Effector CD8-positive, alpha-beta T cell (primary cell): Measurements from ENCODE around the gene PHAF1.

ENCODE experiments used
- DNase-seq: peaks from one replicate; lab custom pipeline; 2025; lab: John Stamatoyannopoulos, UW

Gene PHAF1

GRCh38 chr16:67147437-67148140 is 37.8 kb downstream of the PHAF1 start:
- DNase-seq, result no peak

- no peak for DNase-seq
Observed at GRCh38 chr16:67148221-67148620, 38.5 kb downstream of the PHAF1 start.

GRCh38 chr16:67148656-67149275 is 39.0 kb downstream of the PHAF1 start:
- DNase-seq, result no peak

DNA sequence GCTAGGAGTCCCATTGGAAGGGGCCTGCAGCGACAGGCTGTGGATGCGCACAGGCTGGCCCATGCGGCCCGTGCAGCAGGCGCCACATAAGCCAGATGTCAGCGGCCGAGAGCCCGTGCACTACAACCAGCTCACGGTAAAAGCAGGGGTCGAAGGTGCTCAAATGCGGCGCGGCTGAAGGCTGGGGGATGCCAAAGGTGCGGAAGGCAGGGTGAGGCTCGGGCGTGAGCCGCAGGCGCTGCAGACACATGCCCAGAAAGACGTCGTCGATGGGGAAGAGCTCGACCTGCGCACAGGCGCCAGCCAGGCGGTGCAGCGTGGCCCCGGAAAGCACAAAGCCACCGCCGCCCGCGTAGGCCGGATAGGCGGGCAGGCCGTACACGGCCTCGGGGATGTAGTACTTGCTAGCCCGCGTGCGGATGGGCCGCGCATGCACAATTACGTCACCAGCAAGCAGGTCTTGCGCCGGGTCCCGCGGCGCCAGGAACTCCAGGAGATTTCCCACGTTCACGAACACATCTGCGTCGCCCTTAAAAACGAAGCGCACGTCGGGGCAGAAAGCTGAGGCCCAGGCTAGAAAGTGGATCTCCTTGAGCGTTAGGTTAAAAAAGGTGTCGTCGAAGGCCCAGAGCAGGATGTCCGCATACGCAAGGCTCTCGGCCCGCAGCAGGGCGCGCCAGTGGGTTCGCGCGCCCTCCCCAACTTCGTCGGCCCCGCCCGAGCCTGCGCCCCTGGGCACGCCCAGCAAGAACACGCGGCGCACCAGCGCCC is 39.7 kb downstream of the PHAF1 start:
- DNase-seq, result no peak

- DNase-seq, result no peak
Observed at GRCh38 chr16:67150047-67150832, 40.5 kb downstream of the PHAF1 start.

GRCh38 chr16:67150833-67151396 is 41.2 kb downstream of the PHAF1 start, which contains the start of gene B3GNT9:
Gene B3GNT9, minus strand, starts transcription at chr16:67150998. Its CDS starts 513 bp downstream, at chr16:67150485.
- DNase-seq, result no peak

GRCh38 chr16:67151431-67152097 is 41.8 kb downstream of the PHAF1 start:
- no peak for DNase-seq

- DNase-seq, result no peak
Observed at GRCh38 chr16:67154578-67155294, 45.0 kb downstream of the PHAF1 start.

DNA sequence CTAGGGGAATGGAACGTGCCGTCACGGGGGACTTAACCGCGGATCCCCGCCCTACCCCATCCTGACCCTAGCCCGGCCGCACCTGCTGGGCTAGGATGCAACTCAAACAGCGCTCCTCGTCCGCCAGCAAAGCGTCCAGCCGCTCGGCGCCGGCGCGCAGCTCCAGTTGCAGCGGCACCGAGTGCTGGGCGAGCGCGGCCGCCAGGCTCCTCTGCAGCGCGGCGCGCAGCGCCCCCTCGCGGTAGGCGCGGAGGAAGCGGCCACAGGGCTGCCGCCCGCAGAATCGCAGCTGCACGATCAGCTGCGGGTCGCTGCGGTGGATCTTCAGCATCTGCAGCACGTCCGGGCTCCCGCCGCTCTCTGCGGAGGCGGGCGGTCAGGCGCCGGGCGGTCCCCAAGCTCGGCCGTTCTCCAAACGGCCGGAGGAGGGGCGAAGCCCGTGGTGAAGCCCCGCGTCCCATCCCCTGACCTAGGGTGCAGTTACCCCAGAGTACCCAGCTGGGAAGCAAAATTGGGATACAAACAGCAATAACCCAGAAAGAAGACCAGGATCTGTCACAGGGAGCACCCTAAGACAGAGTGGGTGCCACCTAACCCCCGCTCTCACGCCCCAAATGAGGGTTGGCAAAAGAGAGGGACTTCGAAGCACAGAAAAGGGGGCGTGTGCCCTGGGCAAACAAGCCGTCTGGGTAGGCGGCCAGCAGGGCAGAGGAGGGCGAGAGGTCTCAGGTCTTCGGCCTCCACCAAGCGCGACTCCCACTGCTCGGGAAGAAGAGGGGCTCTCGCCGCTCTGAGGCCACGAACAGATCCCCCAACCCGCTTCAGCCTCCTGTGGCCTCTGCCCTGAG is 45.8 kb downstream of the PHAF1 start:
- peak; percentile 67 for DNase-seq

GRCh38 chr16:67156143-67156844 is 46.6 kb downstream of the PHAF1 start:
- no peak for DNase-seq

GRCh38 chr16:67157106-67157748 is 47.5 kb downstream of the PHAF1 start:
- no peak for DNase-seq

DNA sequence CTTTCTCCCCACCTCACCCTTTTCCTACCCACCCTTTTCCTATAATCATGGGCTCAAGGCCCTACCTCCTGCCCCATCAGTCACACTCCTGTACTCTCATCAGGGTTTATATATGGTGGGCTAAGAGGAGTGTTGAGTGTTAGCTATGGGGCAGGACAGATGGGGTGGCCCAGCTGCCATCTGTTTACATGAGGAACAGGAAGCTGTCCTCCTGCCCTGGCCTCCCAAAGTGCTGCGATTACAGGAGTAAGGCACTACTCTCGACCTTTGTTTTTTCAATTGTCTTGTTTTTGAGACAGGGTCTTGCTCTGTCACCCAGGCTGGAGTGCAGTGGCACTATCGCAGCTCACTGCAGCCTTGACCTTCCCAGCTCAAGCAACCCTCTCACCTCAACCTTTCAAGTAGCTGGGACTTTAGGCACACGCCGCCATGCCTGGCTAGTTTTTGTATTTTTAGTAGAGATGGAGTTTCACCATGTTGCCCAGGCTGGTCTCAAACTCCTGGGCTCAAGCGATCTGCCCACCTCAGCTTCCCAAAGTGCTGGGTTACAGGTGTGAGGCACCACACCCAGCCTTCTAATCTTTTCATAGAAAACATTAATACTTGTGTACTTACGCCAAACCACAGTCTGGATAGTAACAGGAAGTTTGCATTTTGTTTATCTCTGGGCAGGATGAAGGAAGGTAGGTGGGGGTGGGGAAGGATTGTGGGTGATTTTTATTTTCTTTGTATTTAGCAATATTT is 48.3 kb downstream of the PHAF1 start:
- DNase-seq, result no peak

DNA sequence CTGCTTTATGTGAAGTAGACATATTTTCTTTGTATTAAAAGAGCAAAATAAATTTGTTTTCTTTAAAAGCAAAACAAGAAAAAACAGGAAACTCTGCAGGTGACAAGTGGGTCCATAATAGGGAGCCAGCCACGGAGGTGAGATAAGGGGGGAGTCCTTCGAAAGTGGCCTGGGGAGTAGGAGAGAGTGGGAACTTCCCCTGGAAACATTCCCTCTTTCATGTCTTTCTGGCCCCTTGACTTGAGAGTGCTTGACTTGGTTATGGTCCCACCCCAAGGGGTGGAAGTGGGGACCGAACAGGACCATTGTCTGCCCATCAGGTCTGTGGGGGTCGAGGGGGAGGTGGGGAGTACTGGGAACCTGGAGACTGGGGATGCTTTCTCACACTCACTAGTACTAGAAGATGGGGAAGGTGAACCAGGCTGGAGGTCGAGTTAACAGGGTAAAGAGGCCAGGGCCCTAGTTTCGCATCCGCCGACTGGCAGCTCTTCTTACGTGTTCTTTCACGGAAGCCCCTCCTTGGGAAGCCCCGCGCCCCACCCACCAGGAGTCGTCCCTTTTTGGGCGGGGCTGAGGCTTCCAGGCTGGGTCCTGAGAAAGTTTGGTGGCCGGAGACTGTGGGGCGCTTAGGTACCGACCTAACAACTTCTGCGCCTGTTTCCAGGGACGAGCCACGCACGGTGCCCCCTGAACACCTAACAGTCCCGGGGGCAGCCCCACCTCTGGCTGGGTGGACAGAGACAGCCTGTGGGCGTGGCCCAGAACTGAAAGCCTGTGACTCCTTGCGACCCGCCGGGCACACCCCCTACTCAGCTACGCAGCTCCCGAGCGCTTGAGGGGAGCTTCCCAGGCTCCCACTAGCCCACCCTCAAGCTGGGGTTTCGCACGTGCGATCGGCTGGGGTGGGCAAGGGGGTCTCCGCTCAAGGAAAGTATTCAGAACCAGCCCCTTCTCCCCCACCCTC is 49.2 kb downstream of the PHAF1 start:
- DNase-seq, result peak; percentile 57

DNA sequence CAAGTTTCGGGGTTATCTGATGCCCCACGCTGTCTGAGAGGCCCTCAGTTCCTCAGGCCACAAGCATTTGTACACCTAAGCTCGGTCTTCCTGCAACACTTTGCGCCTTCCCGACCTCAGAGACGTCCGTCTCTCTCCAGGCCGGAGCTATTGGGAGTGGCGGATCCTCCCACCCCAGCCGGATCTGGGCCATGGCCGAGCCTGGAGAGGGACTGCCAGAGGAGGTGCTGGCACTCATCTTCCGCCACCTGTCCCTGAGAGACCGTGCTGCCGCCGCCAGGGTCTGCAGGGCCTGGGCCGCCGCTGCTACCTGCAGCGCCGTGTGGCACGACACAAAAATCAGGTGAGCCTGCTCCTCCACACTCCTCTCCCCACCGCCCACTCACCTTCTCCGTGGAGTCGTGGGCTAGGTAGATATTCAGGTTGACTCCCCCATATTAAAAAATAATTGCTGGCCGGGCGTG is 51.9 kb downstream of the PHAF1 start:
- no peak for DNase-seq

DNA sequence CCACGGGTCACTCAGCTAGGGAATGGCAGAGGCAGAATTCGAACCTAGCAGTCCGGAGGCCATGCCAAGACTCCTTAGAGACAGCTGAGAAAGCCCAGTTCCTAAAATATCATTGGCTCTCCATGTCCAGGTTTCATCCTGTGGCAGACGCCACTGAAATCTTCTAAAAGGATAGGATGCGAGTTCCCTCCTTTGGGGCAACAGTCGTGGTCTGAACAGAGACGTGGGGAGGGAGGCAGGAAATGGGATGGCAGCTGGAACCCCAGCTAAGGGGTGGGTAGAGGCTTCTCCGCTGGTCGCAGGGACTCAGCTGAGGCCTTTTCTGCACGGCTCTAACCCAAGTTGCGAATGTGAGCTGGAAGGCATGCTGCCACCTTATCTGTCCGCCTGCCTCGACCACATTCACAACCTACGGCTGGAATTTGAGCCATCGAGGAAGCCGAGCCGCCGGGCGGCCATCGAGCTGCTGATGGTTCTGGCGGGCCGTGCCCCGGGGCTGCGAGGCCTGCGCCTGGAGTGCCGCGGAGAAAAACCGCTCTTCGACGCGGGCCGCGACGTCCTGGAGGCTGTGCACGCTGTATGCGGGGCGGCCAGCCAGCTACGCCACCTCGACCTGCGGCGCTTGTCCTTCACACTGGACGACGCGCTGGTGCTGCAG is 52.9 kb downstream of the PHAF1 start:
- DNase-seq, result no peak
